ENCODE results near the gene PERM1.
A peak's percentile ranks its signal among the peaks of the same experiment; 100 is the strongest.

PERM1 gene

DNA sequence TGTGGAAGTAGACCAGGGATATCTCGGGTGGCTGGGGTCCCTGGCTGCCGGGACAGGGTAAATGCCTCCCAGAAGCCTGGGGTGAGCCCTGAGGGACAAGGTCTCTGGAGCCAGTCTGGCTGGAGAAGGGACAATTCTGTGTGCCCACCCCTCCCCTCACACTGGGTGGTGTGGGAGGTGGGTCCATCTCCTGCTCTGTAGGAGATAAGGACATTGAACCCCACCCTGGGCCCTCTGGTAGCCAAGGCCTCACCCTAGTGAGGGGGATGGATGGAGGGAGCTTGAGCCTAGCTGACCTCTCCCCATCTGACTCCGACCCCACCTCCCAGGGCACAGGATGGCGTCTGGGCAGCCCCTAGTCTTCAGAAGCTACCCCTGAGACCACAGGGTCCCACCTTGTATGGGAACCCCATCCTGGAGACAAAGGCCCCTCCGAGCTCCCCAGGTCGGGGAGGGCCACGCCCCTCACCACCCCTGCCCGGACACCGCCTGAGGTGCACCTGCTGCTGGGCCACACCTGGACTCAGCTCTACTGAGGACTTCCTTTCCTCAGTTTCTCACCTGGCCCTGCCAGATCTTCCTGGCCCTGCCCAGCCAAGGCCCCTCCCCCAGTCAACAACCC, 42.4 kb upstream of the PERM1 start:
- H4K8ac ChIP-seq (ENCODE audit: low read depth, low read length), result peak overlapping the region; percentile 3
- H3K9ac ChIP-seq (ENCODE audit: low read depth, low read length, poor library complexity), result peak overlapping the region; percentile 44
- H3K27me3 ChIP-seq (ENCODE audit: control insufficient read depth in 3 of 3, insufficient read depth in 3 of 3, low read depth in 1 of 3, low read length in 3 of 3), result no peaks in the 10 kb centered on the region
- H2BK12ac ChIP-seq (ENCODE audit: low read length), result peak overlapping the region; percentile 94
- H2AK5ac ChIP-seq (ENCODE audit: low read depth, low read length), result peak overlapping the region; percentile 97
- H3K36me3 ChIP-seq (replicated peaks in 1 of 2; ENCODE audit: control insufficient read depth in 2 of 2, insufficient read depth in 2 of 2, low read length in 2 of 2), result peaks cover 12 to 45% of the 10 kb centered on the region in 2 donors
- H2BK15ac ChIP-seq (ENCODE audit: low read length), result peak overlapping the region; percentile 96
- peaks cover 12 to 35% of the 10 kb centered on the region in 2 donors for H3K4me1 ChIP-seq (ENCODE audit: control insufficient read depth in 2 of 2, insufficient read depth in 1 of 2, low read depth in 1 of 2, low read length in 2 of 2)
- H3K23ac ChIP-seq (ENCODE audit: low read depth, low read length, poor library complexity), result no peak overlapping the region
- WGBS, 2 donors (ENCODE audit: extremely low coverage in 2 of 2, insufficient read length in 2 of 2, insufficient replicate concordance in 1 of 2), result no CpG with 5 or more reads among the region's 9 CpGs
- H2BK5ac ChIP-seq (ENCODE audit: low read length), result peak overlapping the region; percentile 82
- no peak for DNase-seq (ENCODE audit: low spot score)
- H3K9me3 ChIP-seq (replicated peaks in 1 of 2; ENCODE audit: control insufficient read depth in 2 of 2, insufficient read depth in 1 of 2, low read depth in 1 of 2, low read length in 2 of 2), result no peaks in the 10 kb centered on the region
- H2BK120ac ChIP-seq (ENCODE audit: low read depth, low read length), result no peak overlapping the region
- no peak overlapping the region for H4K91ac ChIP-seq (ENCODE audit: low read depth, low read length, poor library complexity)
- H3K4ac ChIP-seq (ENCODE audit: low read length), result no peak overlapping the region
- peaks cover 45% of the 10 kb centered on the region for H3K79me1 ChIP-seq (ENCODE audit: low read depth, low read length)
- H2AFZ ChIP-seq (ENCODE audit: low read length), result no peak overlapping the region
- H3K4me2 ChIP-seq (ENCODE audit: insufficient read depth, low read length, poor library complexity, severe bottlenecking), result peak overlapping the region; percentile 18
- no peak overlapping the region for H3K27ac ChIP-seq (replicated peaks; ENCODE audit: low read length)
- peak overlapping the region; percentile 71 for H3K14ac ChIP-seq (ENCODE audit: low read length)
- H3K4me3 ChIP-seq (ENCODE audit: low read length in 2 of 2), result peak overlapping the region in 1 of 2 donors; percentile 18
- peak overlapping the region; percentile 91 for H3K18ac ChIP-seq (ENCODE audit: low read length)

- DNase-seq (ENCODE audit: low spot score), result no peak
- WGBS, 2 donors (ENCODE audit: extremely low coverage in 2 of 2, insufficient read length in 2 of 2, insufficient replicate concordance in 1 of 2), result no CpG with 5 or more reads among the region's 13 CpGs
- H3K9me3 ChIP-seq (replicated peaks in 1 of 2; ENCODE audit: control insufficient read depth in 2 of 2, insufficient read depth in 1 of 2, low read depth in 1 of 2, low read length in 2 of 2), result no peaks in the 10 kb centered on the region
- H3K18ac ChIP-seq (ENCODE audit: low read length), result peak overlapping the region; percentile 64
- no peak overlapping the region for H4K91ac ChIP-seq (ENCODE audit: low read depth, low read length, poor library complexity)
- peaks cover 12 to 35% of the 10 kb centered on the region in 2 donors for H3K4me1 ChIP-seq (ENCODE audit: control insufficient read depth in 2 of 2, insufficient read depth in 1 of 2, low read depth in 1 of 2, low read length in 2 of 2)
- no peak overlapping the region for H2BK120ac ChIP-seq (ENCODE audit: low read depth, low read length)
- peak overlapping the region; percentile 84 for H2BK12ac ChIP-seq (ENCODE audit: low read length)
- no peak overlapping the region for H3K4me3 ChIP-seq (ENCODE audit: low read length in 2 of 2)
- H3K27ac ChIP-seq (replicated peaks; ENCODE audit: low read length), result no peak overlapping the region
- no peak overlapping the region for H2AFZ ChIP-seq (ENCODE audit: low read length)
- H3K23ac ChIP-seq (ENCODE audit: low read depth, low read length, poor library complexity), result no peak overlapping the region
- peaks cover 43% of the 10 kb centered on the region for H3K79me1 ChIP-seq (ENCODE audit: low read depth, low read length)
- no peak overlapping the region for H3K14ac ChIP-seq (ENCODE audit: low read length)
- H2BK15ac ChIP-seq (ENCODE audit: low read length), result peak overlapping the region; percentile 96
- no peak overlapping the region for H3K9ac ChIP-seq (ENCODE audit: low read depth, low read length, poor library complexity)
- H2BK5ac ChIP-seq (ENCODE audit: low read length), result peak overlapping the region; percentile 82
- no peaks in the 10 kb centered on the region for H3K27me3 ChIP-seq (ENCODE audit: control insufficient read depth in 3 of 3, insufficient read depth in 3 of 3, low read depth in 1 of 3, low read length in 3 of 3)
- H3K4ac ChIP-seq (ENCODE audit: low read length), result no peak overlapping the region
- H3K4me2 ChIP-seq (ENCODE audit: insufficient read depth, low read length, poor library complexity, severe bottlenecking), result no peak overlapping the region
- peaks cover 12 to 45% of the 10 kb centered on the region in 2 donors for H3K36me3 ChIP-seq (replicated peaks in 1 of 2; ENCODE audit: control insufficient read depth in 2 of 2, insufficient read depth in 2 of 2, low read length in 2 of 2)
- no peak overlapping the region for H4K8ac ChIP-seq (ENCODE audit: low read depth, low read length)
- H2AK5ac ChIP-seq (ENCODE audit: low read depth, low read length), result peak overlapping the region; percentile 97
Measured at GRCh38 chr1:1023700-1024099, 41.8 kb upstream of the PERM1 start.

DNA sequence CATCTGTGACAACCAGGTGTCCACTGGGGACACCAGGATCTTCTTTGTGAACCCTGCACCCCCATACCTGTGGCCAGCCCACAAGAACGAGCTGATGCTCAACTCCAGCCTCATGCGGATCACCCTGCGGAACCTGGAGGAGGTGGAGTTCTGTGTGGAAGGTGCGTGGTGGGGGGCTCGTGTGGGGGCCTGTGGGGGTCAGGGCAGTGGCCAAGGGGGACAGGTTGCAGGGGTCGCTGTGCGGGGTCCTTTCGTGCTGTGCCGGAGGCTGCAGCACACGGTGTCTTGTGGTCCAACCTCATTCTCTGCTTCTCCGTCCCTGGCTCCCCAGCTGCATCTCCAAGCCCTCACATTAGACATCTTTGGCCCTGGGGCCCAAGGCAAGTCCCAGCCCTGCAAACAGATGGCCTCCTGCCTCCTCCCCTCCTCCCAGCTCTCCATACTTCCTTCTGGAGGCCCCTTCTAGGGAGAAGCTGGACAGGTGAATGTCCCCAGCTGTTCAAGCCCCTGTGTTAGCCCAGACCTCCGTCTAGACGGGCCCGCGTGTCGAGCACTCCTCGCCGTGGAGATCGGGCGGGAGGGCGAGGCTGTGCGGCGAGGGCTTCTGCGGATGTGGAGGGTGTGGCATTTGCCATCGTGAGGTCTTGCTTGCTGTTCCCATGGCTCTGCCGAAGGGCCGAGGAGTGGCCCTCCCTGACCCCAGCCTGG, 40.6 kb upstream of the PERM1 start:
- H4K91ac ChIP-seq (ENCODE audit: low read depth, low read length, poor library complexity), result no peak overlapping the region
- no peaks in the 10 kb centered on the region for H3K27me3 ChIP-seq (ENCODE audit: control insufficient read depth in 3 of 3, insufficient read depth in 3 of 3, low read depth in 1 of 3, low read length in 3 of 3)
- peak overlapping the region; percentile 80 for H3K23ac ChIP-seq (ENCODE audit: low read depth, low read length, poor library complexity)
- peak overlapping the region; percentile 7 for H3K9ac ChIP-seq (ENCODE audit: low read depth, low read length, poor library complexity)
- H3K14ac ChIP-seq (ENCODE audit: low read length), result no peak overlapping the region
- H3K18ac ChIP-seq (ENCODE audit: low read length), result peak overlapping the region; percentile 71
- H3K4me1 ChIP-seq (ENCODE audit: control insufficient read depth in 2 of 2, insufficient read depth in 1 of 2, low read depth in 1 of 2, low read length in 2 of 2), result peaks cover 12 to 35% of the 10 kb centered on the region in 2 donors
- H2BK5ac ChIP-seq (ENCODE audit: low read length), result peak overlapping the region; percentile 35
- DNase-seq (ENCODE audit: low spot score), result no peak
- no peak overlapping the region for H2BK120ac ChIP-seq (ENCODE audit: low read depth, low read length)
- no peak overlapping the region for H3K4ac ChIP-seq (ENCODE audit: low read length)
- peak overlapping the region; percentile 99 for H2AK5ac ChIP-seq (ENCODE audit: low read depth, low read length)
- peak overlapping the region; percentile 33 for H2BK12ac ChIP-seq (ENCODE audit: low read length)
- H3K79me1 ChIP-seq (ENCODE audit: low read depth, low read length), result peaks cover 39% of the 10 kb centered on the region
- H3K4me2 ChIP-seq (ENCODE audit: insufficient read depth, low read length, poor library complexity, severe bottlenecking), result no peak overlapping the region
- no CpG with 5 or more reads among the region's 27 CpGs for WGBS, 2 donors (ENCODE audit: extremely low coverage in 2 of 2, insufficient read length in 2 of 2, insufficient replicate concordance in 1 of 2)
- H3K36me3 ChIP-seq (replicated peaks in 1 of 2; ENCODE audit: control insufficient read depth in 2 of 2, insufficient read depth in 2 of 2, low read length in 2 of 2), result peaks cover 9 to 45% of the 10 kb centered on the region in 2 donors
- H4K8ac ChIP-seq (ENCODE audit: low read depth, low read length), result no peak overlapping the region
- H2BK15ac ChIP-seq (ENCODE audit: low read length), result peak overlapping the region; percentile 98
- no peak overlapping the region for H3K4me3 ChIP-seq (ENCODE audit: low read length in 2 of 2)
- H2AFZ ChIP-seq (ENCODE audit: low read length), result no peak overlapping the region
- no peaks in the 10 kb centered on the region for H3K9me3 ChIP-seq (replicated peaks in 1 of 2; ENCODE audit: control insufficient read depth in 2 of 2, insufficient read depth in 1 of 2, low read depth in 1 of 2, low read length in 2 of 2)
- no peak overlapping the region for H3K27ac ChIP-seq (replicated peaks; ENCODE audit: low read length)

DNA sequence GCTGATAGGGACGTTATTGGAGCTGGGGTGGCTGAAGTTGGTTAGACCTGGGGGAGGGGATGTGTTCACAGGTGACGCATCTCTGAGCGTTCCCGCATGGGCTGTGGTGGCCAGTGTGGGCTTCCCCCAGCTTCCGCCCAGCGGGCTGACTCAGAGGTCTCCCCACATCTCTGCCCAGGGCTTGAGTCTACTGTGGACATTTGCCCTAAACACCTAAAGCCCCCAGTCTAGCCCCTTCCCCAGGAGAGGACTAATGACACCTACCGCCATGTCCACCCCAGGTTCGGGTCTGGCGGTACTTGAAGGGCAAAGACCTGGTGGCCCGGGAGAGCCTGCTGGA, 40.0 kb upstream of the PERM1 start:
- no CpG with 5 or more reads among the region's 10 CpGs for WGBS, 2 donors (ENCODE audit: extremely low coverage in 2 of 2, insufficient read length in 2 of 2, insufficient replicate concordance in 1 of 2)
- Histone ChIP-seq H3K27ac (replicated peaks; ENCODE audit: low read length) (no peak overlapping the region), H3K4me3 (ENCODE audit: low read length in 2 of 2) (peak overlapping the region in 1 of 2 donors; percentile 21)

More for the DNA sequence above, 40.0 kb upstream of the PERM1 start:
- Histone ChIP-seq H2BK120ac (ENCODE audit: low read depth, low read length) (peak overlapping the region; percentile 94), H2BK15ac (ENCODE audit: low read length) (peak overlapping the region; percentile 98), H3K23ac (ENCODE audit: low read depth, low read length, poor library complexity) (peak overlapping the region; percentile 80), H4K91ac (ENCODE audit: low read depth, low read length, poor library complexity) (peak overlapping the region; percentile 43), H2AK5ac (ENCODE audit: low read depth, low read length) (peak overlapping the region; percentile 99), H3K27me3 (ENCODE audit: control insufficient read depth in 3 of 3, insufficient read depth in 3 of 3, low read depth in 1 of 3, low read length in 3 of 3) (no peaks in the 10 kb centered on the region), H3K36me3 (replicated peaks in 1 of 2; ENCODE audit: control insufficient read depth in 2 of 2, insufficient read depth in 2 of 2, low read length in 2 of 2) (peaks cover 5 to 39% of the 10 kb centered on the region in 2 donors), H3K18ac (ENCODE audit: low read length) (peak overlapping the region; percentile 71), H3K14ac (ENCODE audit: low read length) (peak overlapping the region; percentile 71), H2AFZ (ENCODE audit: low read length) (no peak overlapping the region), H3K4ac (ENCODE audit: low read length) (no peak overlapping the region), H3K4me2 (ENCODE audit: insufficient read depth, low read length, poor library complexity, severe bottlenecking) (peak overlapping the region; percentile 84), H3K79me1 (ENCODE audit: low read depth, low read length) (peaks cover 34% of the 10 kb centered on the region), H2BK12ac (ENCODE audit: low read length) (peak overlapping the region; percentile 22), H3K9me3 (replicated peaks in 1 of 2; ENCODE audit: control insufficient read depth in 2 of 2, insufficient read depth in 1 of 2, low read depth in 1 of 2, low read length in 2 of 2) (no peaks in the 10 kb centered on the region), H2BK5ac (ENCODE audit: low read length) (peak overlapping the region; percentile 90), H3K9ac (ENCODE audit: low read depth, low read length, poor library complexity) (peak overlapping the region; percentile 93), H3K4me1 (ENCODE audit: control insufficient read depth in 2 of 2, insufficient read depth in 1 of 2, low read depth in 1 of 2, low read length in 2 of 2) (peaks cover 12 to 35% of the 10 kb centered on the region in 2 donors), H4K8ac (ENCODE audit: low read depth, low read length) (no peak overlapping the region)
- DNase-seq (ENCODE audit: low spot score), result no peak
